ENCODE results near the gene LIN28A. TPM values are rescaled to one million over a fixed set of nuclear protein-coding genes. Genes with fewer than 3 reads are reported as not detected.
"Not testable (repeated sequence)": the region's sequence is repeated elsewhere in the genome, so short reads cannot be mapped to it uniquely, and the experiment has no call there.

LIN28A gene
- total RNA-seq, 1 donor from 2014 or later, result not detected

- intact Hi-C loops (cut with DNase I), result no loop called here
- no peak for DNase-seq (ENCODE audit: low spot score)
These were observed 26.5 kb upstream of the LIN28A start for GRCh38 chr1:26384076-26384475.

DNA sequence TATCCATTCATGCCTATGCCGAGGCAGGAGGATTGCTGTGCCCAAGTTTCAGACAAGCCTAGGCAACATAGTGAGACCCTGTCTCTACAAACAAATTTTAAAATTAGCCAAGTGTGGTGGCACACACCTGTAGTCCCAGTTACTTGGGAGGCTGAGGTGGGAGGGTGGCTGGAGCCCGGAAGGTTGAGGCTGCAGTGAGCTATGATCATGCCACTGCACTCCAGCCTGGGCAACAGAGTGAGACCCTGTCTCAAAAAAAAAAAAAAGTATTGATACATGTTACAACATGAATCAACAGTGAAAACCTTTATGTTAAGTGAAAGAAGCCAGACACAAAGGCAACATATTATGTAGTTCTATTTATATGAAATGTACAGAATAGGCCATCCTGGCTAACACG is 25.6 kb upstream of the LIN28A start:
- intact Hi-C loops (cut with DNase I), result not testable (repeated sequence)

GRCh38 chr1:26387447-26387846 is 23.2 kb upstream of the LIN28A start:
- intact Hi-C loops (cut with DNase I), result no loop called here
- no peak for DNase-seq (ENCODE audit: low spot score)

More for the DNA sequence above, 25.6 kb upstream of the LIN28A start:
- DNase-seq (ENCODE audit: low spot score), result not testable (repeated sequence)

- intact Hi-C loops (cut with DNase I), result no loop called here
- DNase-seq (ENCODE audit: low spot score), result no peak
These were observed 21.7 kb upstream of the LIN28A start for GRCh38 chr1:26388791-26389445.

GRCh38 chr1:26389604-26390247 is 20.9 kb upstream of the LIN28A start:
- intact Hi-C loops (cut with DNase I), result no loop called here

GRCh38 chr1:26391450-26391849 is 19.2 kb upstream of the LIN28A start:
- intact Hi-C loops (cut with DNase I), result no loop called here
- DNase-seq (ENCODE audit: low spot score), result no peak

More at GRCh38 chr1:26389604-26390247, 20.9 kb upstream of the LIN28A start:
- DNase-seq (ENCODE audit: low spot score), result no peak

DNA sequence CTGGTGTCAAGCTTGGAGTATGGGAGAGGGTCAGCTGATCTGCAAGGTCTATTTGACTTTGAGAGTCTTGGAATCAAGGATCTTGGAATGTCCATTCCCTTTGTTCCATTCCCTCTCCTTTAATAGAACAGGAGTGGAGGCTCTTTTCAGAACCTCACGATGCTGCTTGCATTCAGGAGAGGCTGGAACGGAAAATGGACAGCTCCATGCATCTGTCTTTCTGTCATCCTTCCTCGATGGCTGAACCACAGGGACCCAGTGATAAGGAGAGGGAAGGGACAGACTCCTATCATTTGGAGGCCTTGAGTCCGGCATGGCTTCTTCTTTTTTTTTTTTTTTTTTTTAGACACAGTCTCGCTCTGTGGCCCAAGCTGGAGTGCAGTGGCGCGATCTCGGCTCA is 14.9 kb upstream of the LIN28A start:
- intact Hi-C loops (cut with DNase I), result no loop called here
- DNase-seq (ENCODE audit: low spot score), result no peak

DNA sequence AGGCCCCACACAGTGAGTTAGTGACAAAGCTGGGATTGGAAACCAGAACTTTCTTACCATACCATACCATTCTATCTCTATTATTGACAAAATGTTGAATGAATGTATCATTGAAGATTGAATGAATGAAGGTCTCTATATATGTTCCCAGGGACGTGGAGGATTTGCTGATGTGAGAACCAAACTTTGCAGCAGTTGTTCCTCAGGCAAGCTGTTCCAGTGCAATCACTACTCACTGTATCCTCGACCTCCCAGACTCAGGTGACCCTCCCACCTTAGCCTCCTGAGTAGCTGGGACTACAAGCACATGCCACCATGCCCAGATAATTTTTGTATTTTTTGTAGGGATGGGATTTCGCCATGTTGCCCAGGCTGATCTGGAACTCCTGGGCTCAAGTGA is 11.6 kb upstream of the LIN28A start:
- DNase-seq (ENCODE audit: low spot score), result no peak
- intact Hi-C loops (cut with DNase I), result no loop called here

DNA sequence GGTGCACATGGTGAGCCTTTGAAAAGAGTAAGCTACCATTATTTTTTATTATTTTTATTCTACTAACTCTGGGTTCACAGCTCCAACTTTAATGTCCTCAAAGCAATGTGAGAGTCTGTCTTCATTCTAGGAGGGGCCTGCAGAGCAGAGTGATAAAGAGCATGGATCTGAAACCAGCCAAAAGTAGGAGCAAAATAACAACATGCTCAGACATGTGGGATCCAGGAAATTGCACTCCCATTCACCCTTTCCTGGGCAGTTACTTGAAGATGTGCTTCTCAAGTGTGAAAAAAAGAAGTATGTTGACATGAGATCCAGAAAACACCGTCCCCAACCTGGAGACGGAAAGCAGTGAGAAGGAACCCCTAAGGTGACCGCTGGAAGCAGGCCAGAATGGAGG is 8.7 kb upstream of the LIN28A start:
- DNase-seq (ENCODE audit: low spot score), result no peak
- intact Hi-C loops (cut with DNase I), result no loop called here

DNA sequence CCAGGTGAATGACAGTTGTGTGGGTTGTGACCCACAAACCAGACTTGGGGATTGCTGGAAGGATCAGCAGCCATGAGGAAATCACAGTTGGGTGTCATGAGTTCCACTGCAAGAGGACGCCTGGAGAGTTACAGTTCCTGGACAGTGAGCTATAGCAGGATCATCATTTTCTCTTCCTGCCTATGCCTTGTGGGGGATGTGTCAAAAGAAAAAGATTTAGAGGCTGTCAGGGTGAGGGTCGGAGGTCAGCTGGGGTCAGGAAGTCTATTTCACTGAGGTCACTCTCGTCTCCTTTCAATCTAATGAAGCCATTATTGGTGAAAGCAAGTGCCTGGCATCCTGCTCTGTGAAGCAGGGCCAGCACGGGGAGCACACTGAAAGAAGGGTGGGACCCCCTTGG is 7.0 kb upstream of the LIN28A start:
- intact Hi-C loops (cut with DNase I), result no loop called here
- DNase-seq (ENCODE audit: low spot score), result no peak

- no peak for DNase-seq (ENCODE audit: low spot score)
- intact Hi-C loops (cut with DNase I), result no loop called here
These were observed 6.0 kb upstream of the LIN28A start for GRCh38 chr1:26404641-26405040.

- intact Hi-C loops (cut with DNase I), result no loop called here
- DNase-seq (ENCODE audit: low spot score), result no peak
These were observed 5.2 kb upstream of the LIN28A start for GRCh38 chr1:26405281-26405915.

DNA sequence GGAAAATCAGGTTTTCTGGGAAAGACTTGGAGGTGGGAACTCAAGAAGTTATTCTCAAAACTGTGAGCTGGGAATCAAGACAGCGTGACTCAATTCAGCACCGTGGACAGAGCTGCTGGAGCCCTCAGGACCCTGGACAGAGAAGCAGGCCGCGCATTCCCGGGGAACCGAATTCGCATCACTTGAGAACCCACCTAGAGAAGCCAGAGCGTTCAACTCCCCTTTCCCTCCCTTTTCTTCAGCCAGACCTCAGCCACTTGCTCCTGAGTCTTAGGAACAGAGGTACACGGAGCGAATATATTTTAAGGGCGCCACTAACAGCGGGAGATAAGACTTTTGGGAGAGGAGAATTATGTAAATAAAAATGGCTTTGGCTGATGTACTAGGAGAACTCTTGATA is 2.0 kb upstream of the LIN28A start:
- intact Hi-C loops (cut with DNase I), result no loop called here

GRCh38 chr1:26409191-26409807 is 1.3 kb upstream of the LIN28A start:
- intact Hi-C loops (cut with DNase I), result no loop called here
- DNase-seq (ENCODE audit: low spot score), result no peak

More for the DNA sequence above, 2.0 kb upstream of the LIN28A start:
- peak; percentile 79 for DNase-seq (ENCODE audit: low spot score)

DNA sequence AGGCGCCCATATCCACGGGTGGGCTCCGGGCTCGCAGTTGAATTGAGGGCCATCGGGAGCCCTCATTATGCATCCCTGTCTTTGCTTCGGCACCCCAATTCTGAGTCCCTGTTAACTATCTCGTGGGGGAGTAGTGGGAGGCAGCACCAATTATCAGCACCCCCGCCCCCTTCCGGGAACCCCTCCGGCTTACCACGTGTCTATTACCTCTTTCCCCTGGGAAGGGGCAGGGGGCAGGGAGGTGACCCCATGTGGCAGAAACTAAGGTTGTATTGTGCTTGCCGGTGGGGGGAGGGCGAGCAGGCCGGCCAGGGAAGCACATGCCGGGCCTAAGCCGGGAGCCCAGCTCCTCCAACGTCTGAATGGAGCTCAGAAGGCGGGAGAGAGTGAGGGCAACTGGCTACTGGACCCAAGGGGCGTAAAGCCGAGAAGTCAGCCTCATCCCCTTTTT is 1.0 kb downstream of the LIN28A start:
- no peak for DNase-seq (ENCODE audit: low spot score)
- intact Hi-C loops (cut with DNase I), result loop anchor here (10.0 kb wide), 1 partner anchor 377 kb away; no protein-coding TSS in a partner anchor

DNA sequence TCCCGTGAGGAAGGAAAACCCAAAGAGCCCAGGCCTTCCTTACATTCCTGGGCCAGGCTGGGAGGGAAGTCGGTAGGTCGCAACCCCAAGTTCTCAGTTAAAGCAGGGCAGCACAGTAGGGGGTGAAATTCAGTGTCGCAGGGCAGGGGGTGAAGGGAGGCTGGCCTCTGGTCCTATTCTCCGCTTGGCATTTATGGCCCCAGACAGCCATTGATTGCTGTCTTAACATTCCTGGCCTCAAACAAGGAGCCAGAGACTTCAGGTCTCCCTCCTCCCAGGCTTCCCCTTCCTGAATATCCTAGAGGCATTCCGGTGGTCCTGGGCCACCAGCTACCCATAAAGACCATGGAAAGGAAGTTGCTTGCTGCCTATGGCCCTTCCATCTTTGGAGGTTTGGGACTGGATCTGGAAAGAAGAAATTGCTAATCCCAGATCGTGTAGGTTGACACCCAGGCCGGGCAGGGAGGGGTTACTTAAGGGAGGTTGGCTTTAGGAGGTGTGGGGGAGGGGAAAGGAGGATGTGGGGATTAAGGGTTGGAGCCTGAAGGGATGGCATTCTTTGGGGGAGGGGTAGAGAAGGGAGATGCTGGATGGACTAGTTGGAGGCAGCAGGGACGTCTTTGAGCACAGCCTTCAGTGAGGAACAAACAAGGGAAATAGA is 1.7 kb downstream of the LIN28A start:
- intact Hi-C loops (cut with DNase I), result loop anchor here (10.0 kb wide), 1 partner anchor 378 kb away; no protein-coding TSS in a partner anchor
- DNase-seq (ENCODE audit: low spot score), result no peak

GRCh38 chr1:26413031-26413430 is 2.4 kb downstream of the LIN28A start:
- intact Hi-C loops (cut with DNase I), result loop anchor here (10.0 kb wide), 1 partner anchor 378 kb away; no protein-coding TSS in a partner anchor
- no peak for DNase-seq (ENCODE audit: low spot score)

DNA sequence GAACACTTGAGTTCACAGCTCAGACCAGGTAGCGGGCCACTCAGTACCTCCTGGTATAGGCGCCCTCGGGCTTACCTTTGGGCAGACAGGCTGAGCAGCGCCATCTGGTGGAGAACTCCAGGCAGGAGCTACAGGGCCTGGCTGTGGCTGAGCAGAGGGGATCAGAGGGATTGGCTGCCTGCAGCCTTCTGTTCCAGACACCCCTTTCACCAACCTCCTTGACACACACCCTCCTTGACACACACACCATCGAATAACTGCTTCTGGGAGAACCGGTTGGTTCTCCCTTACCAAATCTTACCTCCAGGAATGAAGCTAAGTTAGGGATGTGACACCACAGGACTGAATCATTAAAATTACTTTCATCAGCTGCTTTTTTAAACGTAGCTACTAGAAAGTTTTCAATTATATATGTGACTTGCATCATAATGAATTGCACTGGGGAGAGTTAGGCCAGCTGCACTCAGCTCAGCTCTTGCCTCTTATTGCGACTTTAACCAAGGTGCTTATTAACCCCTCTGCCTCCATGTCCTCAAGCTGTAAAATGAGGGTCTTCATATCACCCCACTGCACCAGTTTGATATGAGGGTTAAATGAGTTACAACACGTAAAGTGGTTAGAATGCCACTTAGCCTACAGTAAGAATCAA is 6.6 kb downstream of the LIN28A start:
- DNase-seq (ENCODE audit: low spot score), result peak; percentile 89
- intact Hi-C loops (cut with DNase I), result loop anchor here (10.0 kb wide), 1 partner anchor 382 kb away; no protein-coding TSS in a partner anchor

- DNase-seq (ENCODE audit: low spot score), result no peak
- intact Hi-C loops (cut with DNase I), result loop anchor here (10.0 kb wide), 1 partner anchor 384 kb away; no protein-coding TSS in a partner anchor
These were observed 8.3 kb downstream of the LIN28A start for GRCh38 chr1:26418865-26419349.
